K562 (cell line): ENCODE results near the gene PITX1. TPM values are rescaled to one million over a fixed set of nuclear protein-coding genes. Genes with fewer than 3 reads are reported as not detected.

Experiments used
- ATAC-seq: fragments of 200-7000 bp; cut with Tn5 transposase; 3 replicates; pipeline ENCODE4 v1.9.1; 2020; ENCODE audit warnings: moderate library complexity
- BruUV-seq: library from RNA; stranded (reverse); fragments of 400-500 nt; replicated peaks from 2 replicates; lab custom pipeline; 2021; lab: Mats Ljungman, UMichigan
- CTCF ChIA-PET: fragments of 300-600 bp; formaldehyde crosslinking; extraction: SDS; loops from one replicate; lab custom pipeline; 2021; ENCODE audit warnings: low intra/inter-chr PET ratio; lab: Yijun Ruan, JAX
- POLR2A ChIA-PET: fragments of 300-600, 350-650 bp; sonication (Branson Sonifier 250); formaldehyde crosslinking; extraction: SDS; loops from one replicate; lab custom pipeline; 2021; ENCODE audit warnings: antibody characterized with exemption, inconsistent platforms; lab: Yijun Ruan, JAX
- DNase-seq, 4 experiments: peaks; one replicate each; pipeline versions ENCODE4 v3.0.0 to v3.0.0-alpha.2; 2011 to 2018; ENCODE audit warnings: low spot score in 3 of 4, mixed read lengths in 3 of 4; ENCODE audit errors: extremely low read depth in 1 of 4
- FAIRE-seq: peaks from 2 replicates; lab custom pipeline; 2011; peaks lifted over from hg19 to GRCh38; lab: Jason Lieb, UNC
- H2AFZ ChIP-seq: 2 replicates; pipeline ENCODE4 v1.6.0; 2011; ENCODE audit warnings: low read depth, low read length, control low read depth, inconsistent platforms
- H3K27ac ChIP-seq: fragments of 200-600 bp; 3 replicates; pipeline ENCODE4 v1.8.0; 2011; ENCODE audit warnings: low read depth, mild to moderate bottlenecking, control low read depth, inconsistent platforms, low read length, moderate library complexity, mixed read lengths; ENCODE audit errors: extremely low read depth
- H3K27me3 ChIP-seq, 2 experiments: fragments of 300-600 bp in 1 of 2; 2 replicates in 1 of 2; 3 replicates in 1 of 2; pipeline versions ENCODE4 v1.6.0 to v1.8.0; 2011; ENCODE audit warnings: inconsistent platforms in 2 of 2, low read length in 2 of 2, mild to moderate bottlenecking in 1 of 2, mixed read lengths in 1 of 2, moderate library complexity in 1 of 2; ENCODE audit not compliant: control insufficient read depth in 2 of 2, insufficient read depth in 2 of 2
- H3K36me3 ChIP-seq: fragments of 300-600 bp; 3 replicates; pipeline ENCODE4 v1.8.0; 2011; ENCODE audit warnings: mild to moderate bottlenecking, low read length, inconsistent platforms; ENCODE audit not compliant: control insufficient read depth, insufficient read depth
- H3K4me1 ChIP-seq, 2 experiments: fragments of 200-600 bp in 1 of 2; replicated peaks in 1 of 2; 2 replicates in 1 of 2; 3 replicates in 1 of 2; pipeline versions ENCODE4 v1.5.1 to v1.8.0; 2011; ENCODE audit warnings: inconsistent platforms in 2 of 2, low read length in 2 of 2, mild to moderate bottlenecking in 1 of 2, mixed read lengths in 1 of 2, moderate library complexity in 1 of 2; ENCODE audit not compliant: control insufficient read depth in 2 of 2, insufficient read depth in 2 of 2
- H3K4me2 ChIP-seq: 2 replicates; pipeline ENCODE4 v1.6.1; 2011; ENCODE audit warnings: low read length, control low read depth, inconsistent platforms, mixed read lengths; ENCODE audit not compliant: insufficient read depth
- H3K4me3 ChIP-seq: fragments of 200-600 bp; sonication (generic), shearing (Covaris generic); 2 replicates; pipeline ENCODE4 v1.5.1; 2016; ENCODE audit warnings: control low read depth, inconsistent platforms
- H3K79me2 ChIP-seq: fragments of 200-600 bp; 3 replicates; pipeline ENCODE4 v1.8.0; 2011; ENCODE audit warnings: low read length, inconsistent platforms; ENCODE audit not compliant: control insufficient read depth, insufficient read depth
- H3K9ac ChIP-seq, 2 experiments: 2 replicates each; pipeline versions ENCODE4 v1.6.0 to v1.6.1; 2011; ENCODE audit warnings: low read depth in 2 of 2, low read length in 2 of 2, control low read depth in 1 of 2, inconsistent platforms in 1 of 2, mild to moderate bottlenecking in 1 of 2, mixed read lengths in 1 of 2; ENCODE audit not compliant: insufficient read depth in 1 of 2
- H3K9me1 ChIP-seq: one replicate; pipeline ENCODE4 v1.6.0; 2011; ENCODE audit warnings: inconsistent platforms, mild to moderate bottlenecking, low read length, moderate library complexity; ENCODE audit not compliant: control insufficient read depth, insufficient read depth
- H3K9me3 ChIP-seq: replicated peaks from 2 replicates; pipeline ENCODE4 v1.5.1; 2011; ENCODE audit warnings: low read depth, low read length, inconsistent platforms; ENCODE audit not compliant: control insufficient read depth, insufficient read depth
- H4K20me1 ChIP-seq: replicated peaks from 2 replicates; pipeline ENCODE4 v1.6.1; 2011; ENCODE audit warnings: low read length, inconsistent platforms, mixed read lengths; ENCODE audit not compliant: control insufficient read depth, insufficient read depth
- ADNP ChIP-seq: fragments of 200-800 bp; sonication (Bioruptor generic); IDR thresholded peaks from 2 replicates; pipeline ENCODE4 v1.6.1; 2016; ENCODE audit warnings: missing genetic modification characterization, missing compliant biosample characterization
- CREB3 ChIP-seq: fragments of 450-650 bp; conservative IDR thresholded peaks from 2 replicates; pipeline ENCODE4 v1.6.1; 2016; ENCODE audit warnings: missing genetic modification characterization, low read depth, mild to moderate bottlenecking, missing compliant biosample characterization, moderate library complexity
- CREB5 ChIP-seq: fragments of 250-450 bp; sonication (Bioruptor Pico); IDR thresholded peaks from 2 replicates; pipeline ENCODE4 v1.5.0; 2020; ENCODE audit warnings: mild to moderate bottlenecking
- DNMT1 ChIP-seq: fragments of 450-650 bp; IDR thresholded peaks from 2 replicates; pipeline ENCODE4 v1.6.1; 2016; ENCODE audit warnings: antibody characterized with exemption, mild to moderate bottlenecking
- HCFC1 ChIP-seq: IDR thresholded peaks from 2 replicates; pipeline ENCODE4 v1.6.1; 2012; ENCODE audit warnings: low read depth, low read length, improper control_type of control experiment
- KDM1A ChIP-seq, 2 experiments: fragments of 450-650 bp; IDR thresholded peaks; 2 replicates each; pipeline ENCODE4 v1.6.1; 2016; ENCODE audit warnings: mild to moderate bottlenecking in 2 of 2
- NFE2 ChIP-seq: IDR thresholded peaks from 2 replicates; pipeline ENCODE4 v1.6.1; 2014; ENCODE audit warnings: antibody characterized with exemption, low read depth
- RERE ChIP-seq: sonication (generic); formaldehyde crosslinking; IDR thresholded peaks from 2 replicates; pipeline ENCODE4 v1.8.0; 2023; ENCODE audit warnings: missing genetic modification reagents, mild to moderate bottlenecking, borderline replicate concordance
- ZBTB17 ChIP-seq: fragments of 450-650 bp; formaldehyde crosslinking; IDR thresholded peaks from 2 replicates; pipeline ENCODE4 v1.4.0; 2020; ENCODE audit warnings: mild to moderate bottlenecking
- ZC3H4 ChIP-seq: sonication (generic); formaldehyde crosslinking; IDR thresholded peaks from 2 replicates; pipeline ENCODE4 v1.9.0; 2021; ENCODE audit warnings: missing genetic modification reagents, borderline replicate concordance
- ZNF212 ChIP-seq: fragments of 450-650 bp; formaldehyde crosslinking; IDR thresholded peaks from 2 replicates; pipeline ENCODE4 v1.4.0; 2020; ENCODE audit warnings: mild to moderate bottlenecking
- ZNF253 ChIP-seq: fragments of 250-450 bp; sonication (Bioruptor Pico); conservative IDR thresholded peaks from 2 replicates; pipeline ENCODE4 v1.6.1; 2021; ENCODE audit warnings: mild to moderate bottlenecking
- ZNF561 ChIP-seq: fragments of 450-650 bp; formaldehyde crosslinking; conservative IDR thresholded peaks from 2 replicates; pipeline ENCODE4 v1.4.0; 2020; ENCODE audit warnings: mild to moderate bottlenecking, moderate library complexity
- ZNF766 ChIP-seq: fragments of 200-800 bp; sonication (Bioruptor generic); conservative IDR thresholded peaks from 2 replicates; pipeline ENCODE4 v1.6.1; 2016; ENCODE audit warnings: missing genetic modification characterization, missing compliant biosample characterization
- ZSCAN29 ChIP-seq: fragments of 450-650 bp; IDR thresholded peaks from 2 replicates; pipeline ENCODE4 v1.6.1; 2017
- WGBS: fragments of 100-300 bp; shearing (Covaris generic); methylation state at CpG from one replicate; pipeline ENCODE4 v1.1.6; 2016; ENCODE audit warnings: low coverage, mixed read lengths; ENCODE audit not compliant: insufficient coverage; ENCODE audit errors: missing lambda C conversion rate; 5-methylcytosine and 5-hydroxymethylcytosine counted together
- in situ Hi-C: fragments of 300-500 bp; cut with MboI; formaldehyde crosslinking; loops from 4 replicates; pipeline ENCODE4 v1.15.0; 2018; ENCODE audit warnings: inconsistent platforms, mixed read lengths
- intact Hi-C: fragments of 100-400 bp; cut with micrococcal nuclease; formaldehyde crosslinking; loops from 2 replicates; pipeline ENCODE4 v1.14.2; 2022
- polyA plus RNA-seq, 8 experiments: library from polyadenylated mRNA; depleted of rRNA in 4 of 8; stranded (reverse) in 5 of 8; unstranded in 3 of 8; fragments of >200 nt; fragmentation: Nextera tagmentation in 2 of 8; fragmentation: Illumina TruSeq in 1 of 8; extraction: Ambion mirVana in 2 of 8; extraction: Trizol in 1 of 8; gene quantifications; 2 replicates each; pipeline versions ENCODE4 v1.2.1 to v1.2.3, GENCODE V29; 2011 to 2014; ENCODE audit warnings: inconsistent platforms in 1 of 8, missing spikeins in 1 of 8
- total RNA-seq, 7 experiments: library from RNA; depleted of rRNA in 6 of 7; stranded (reverse); fragments of >200 nt in 6 of 7; fragmentation: Illumina TruSeq in 2 of 7; extraction: Trizol in 2 of 7; gene quantifications; 2 replicates each; pipeline versions ENCODE4 v1.2.1 to v1.2.3, GENCODE V29; 2011 to 2021; ENCODE audit warnings: low replicate concordance in 1 of 7

The PITX1 gene
- total and polyA plus RNA-seq, 9 of the 15 experiments (the other 6 are each of a cell fraction or from before 2014, with no cell fraction given), result 0.13 to 88.2 (median 24.9) TPM

- WGBS, result 29% methylated on average over 2 of the region's 2 CpGs
- ChIA-PET POLR2A (interaction anchor here (1.1 kb wide), 1 partner anchor 16 kb away, joined by 3 read pairs; no protein-coding TSS in a partner anchor), CTCF (no interaction called here)
- DNase-seq (no peak), ATAC-seq (no peak), FAIRE-seq (no peak)
- Histone ChIP-seq H3K4me2 (no peak overlapping the region), H4K20me1 (no peaks in the 10 kb centered on the region), H3K9me3 (peaks cover 3% of the 10 kb centered on the region), H2AFZ (no peak overlapping the region), H3K36me3 (no peaks in the 10 kb centered on the region), H3K9me1 (no peaks in the 10 kb centered on the region), H3K4me1 (no peaks in the 10 kb centered on the region; a peak in 2 of 5 replicates), H3K27me3 (no peaks in the 10 kb centered on the region), H3K27ac (no peak overlapping the region), H3K4me3 (no peak overlapping the region), H3K9ac (no peak overlapping the region), H3K79me2 (no peaks in the 10 kb centered on the region)
- intact Hi-C loops, result no loop called here
- in situ Hi-C loops, result no loop called here
- BruUV-seq, result no TSS peak
- no peak for TF ChIP-seq HCFC1
- TF ChIP-seq CREB3 (tag), result no peak
- TF ChIP-seq ZC3H4 (CRISPR knock-in tag), result no peak
- TF ChIP-seq ZNF212 (CRISPR knock-in tag), result no peak
- no peak for TF ChIP-seq ZBTB17 (CRISPR knock-in tag)
- TF ChIP-seq RERE, result no peak
- no peak for TF ChIP-seq ZNF766
- TF ChIP-seq KDM1A (IDR thresholded peaks at IDR 0.05), result no peak
- TF ChIP-seq ZNF253 (CRISPR knock-in tag), result no peak
- no peak for TF ChIP-seq ZNF561
- no peak for TF ChIP-seq CREB5 (CRISPR knock-in tag)
- no peak for TF ChIP-seq ZSCAN29
- no peak for TF ChIP-seq DNMT1
- TF ChIP-seq NFE2, result no peak
- no peak for TF ChIP-seq ADNP (tag)
Observed at GRCh38 chr5:135079760-135080159, 45.7 kb upstream of the PITX1 start.
